IPS DF 4.7 (cell line): ENCODE results near the gene CYP24A1.

Experiments used
- DNase-seq: peaks from one replicate; pipeline ENCODE4 v3.0.0-alpha.2; 2013; ENCODE audit warnings: low spot score; ENCODE audit errors: extremely low read depth

Gene CYP24A1

GRCh38 chr20:54156981-54157835 lies 16.6 kb downstream of the CYP24A1 start:
- no peak for DNase-seq

- no peak for DNase-seq
These were observed 17.3 kb downstream of the CYP24A1 start for GRCh38 chr20:54156522-54156921.

DNA sequence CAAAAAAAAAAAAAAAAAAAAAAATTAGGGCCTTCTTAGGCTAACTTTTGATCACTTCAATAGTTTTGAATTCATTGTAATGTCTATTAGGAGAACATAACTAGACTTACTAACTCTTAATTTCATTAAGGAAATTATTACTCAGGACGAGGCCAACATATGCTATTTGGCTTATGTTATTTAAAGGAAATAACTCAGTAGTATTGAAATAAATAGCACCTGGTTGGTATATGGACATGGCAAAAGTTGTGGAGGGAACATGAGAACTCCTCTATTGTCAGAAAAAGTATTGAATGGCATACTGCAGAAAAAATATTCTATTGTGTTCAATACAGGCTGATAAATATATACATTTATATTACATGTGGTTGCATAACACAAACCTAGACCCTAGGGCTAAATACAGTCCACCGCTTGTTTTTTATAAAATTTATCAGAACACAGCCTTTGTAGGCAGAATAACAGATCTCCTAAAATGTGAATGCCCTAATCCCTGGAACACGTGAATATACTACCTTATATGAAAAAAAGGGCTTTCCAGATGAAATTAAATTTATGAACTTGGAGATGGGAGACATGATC lies 18.0 kb downstream of the CYP24A1 start:
- no peak for DNase-seq

DNA sequence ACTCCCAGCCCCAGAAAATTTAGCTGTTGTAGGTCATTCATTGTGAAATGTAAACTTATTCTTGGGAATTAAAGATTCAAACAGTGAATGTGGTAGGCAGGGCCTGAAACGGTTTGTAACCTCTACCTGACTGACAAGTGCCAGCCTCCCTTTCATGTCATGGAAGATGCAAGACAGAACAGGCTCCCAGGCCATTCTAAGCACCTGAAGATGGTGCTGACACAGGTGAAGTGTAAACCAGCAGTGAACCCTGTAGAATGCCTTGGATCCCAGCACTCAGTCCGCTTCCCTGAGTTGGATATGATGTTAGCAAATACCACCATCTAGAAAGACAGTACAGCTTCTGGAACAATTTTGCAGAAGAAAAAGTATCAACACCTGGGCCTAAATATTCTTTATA lies 19.3 kb downstream of the CYP24A1 start:
- no peak for DNase-seq

GRCh38 chr20:54153847-54154246 lies 19.9 kb downstream of the CYP24A1 start:
- no peak for DNase-seq

GRCh38 chr20:54153041-54153327 lies 20.8 kb downstream of the CYP24A1 start:
- DNase-seq = no peak

- no peak for DNase-seq
These were observed 21.4 kb downstream of the CYP24A1 start for GRCh38 chr20:54152227-54153040.

- DNase-seq = no peak
These were observed 22.1 kb downstream of the CYP24A1 start for GRCh38 chr20:54151511-54152226.

DNA sequence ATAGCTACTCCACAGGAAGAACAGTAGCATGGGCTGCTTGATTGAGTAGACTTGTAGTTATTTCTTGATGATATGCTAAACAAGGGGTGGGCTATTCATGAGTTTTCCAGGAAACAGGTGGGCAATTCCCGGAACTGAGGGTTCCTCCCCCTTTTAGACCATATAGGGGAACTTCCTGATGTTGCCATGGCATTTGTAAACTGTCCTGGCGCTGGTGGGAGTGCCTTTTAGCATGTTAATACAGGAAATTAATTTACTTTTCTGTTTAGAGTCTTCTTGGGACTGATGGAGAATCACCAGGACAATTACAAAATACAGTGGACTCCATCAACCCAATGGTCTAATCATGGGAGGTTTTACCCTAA lies 22.7 kb downstream of the CYP24A1 start:
- no peak for DNase-seq

DNA sequence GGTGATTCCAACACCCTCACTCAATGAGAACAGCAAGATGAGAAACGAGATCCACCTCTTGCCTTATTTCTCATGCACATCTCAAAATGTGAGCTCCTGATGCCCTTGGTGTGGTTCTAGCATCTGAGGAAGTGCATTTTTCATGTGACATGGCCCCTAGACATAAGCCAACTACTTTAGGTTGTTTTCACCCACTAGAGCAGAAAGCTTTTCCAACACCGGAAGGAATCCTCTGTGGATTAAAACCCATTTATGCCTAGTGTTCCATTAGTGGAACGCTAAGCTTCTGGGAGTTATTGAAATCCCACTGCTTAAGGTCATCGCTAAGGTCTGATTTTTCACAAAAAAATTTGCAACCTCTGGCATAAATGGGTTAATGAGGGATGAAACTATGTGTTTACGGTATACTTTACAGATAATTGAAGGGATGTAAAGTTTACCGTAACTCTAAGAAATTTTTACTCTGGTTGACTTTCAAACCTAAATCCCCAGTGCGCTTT lies 24.0 kb downstream of the CYP24A1 start:
- no peak for DNase-seq

- no peak for DNase-seq
These were observed 24.6 kb downstream of the CYP24A1 start for GRCh38 chr20:54148947-54149764.

- DNase-seq = no peak
These were observed 27.1 kb downstream of the CYP24A1 start for GRCh38 chr20:54146672-54147071.

- DNase-seq = no peak
These were observed 28.9 kb downstream of the CYP24A1 start for GRCh38 chr20:54144847-54145414.

- no peak for DNase-seq
These were observed 32.7 kb downstream of the CYP24A1 start for GRCh38 chr20:54140927-54141566.

GRCh38 chr20:54140486-54140885 lies 33.3 kb downstream of the CYP24A1 start:
- no peak for DNase-seq

DNA sequence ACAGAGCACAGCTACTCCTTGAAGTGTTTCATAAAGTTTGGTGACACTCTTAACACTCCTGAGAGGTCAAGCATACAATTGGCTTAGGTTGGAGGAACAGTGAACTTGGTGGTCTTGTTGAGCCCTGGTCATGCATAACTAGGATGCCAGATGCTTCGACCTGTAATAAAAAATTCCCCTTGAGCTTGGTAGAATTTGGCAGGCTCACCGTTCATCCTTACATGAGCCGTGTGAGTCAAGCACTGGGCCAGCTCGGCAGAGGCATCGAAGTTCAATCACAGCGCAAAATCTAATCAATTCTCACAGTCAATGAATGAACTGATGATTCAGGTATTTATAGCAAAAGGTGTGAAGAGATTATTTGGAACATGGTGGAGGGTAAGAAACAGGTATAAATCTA lies 33.7 kb downstream of the CYP24A1 start:
- DNase-seq = no peak

- DNase-seq = no peak
These were observed 34.6 kb downstream of the CYP24A1 start for GRCh38 chr20:54139188-54139587.

DNA sequence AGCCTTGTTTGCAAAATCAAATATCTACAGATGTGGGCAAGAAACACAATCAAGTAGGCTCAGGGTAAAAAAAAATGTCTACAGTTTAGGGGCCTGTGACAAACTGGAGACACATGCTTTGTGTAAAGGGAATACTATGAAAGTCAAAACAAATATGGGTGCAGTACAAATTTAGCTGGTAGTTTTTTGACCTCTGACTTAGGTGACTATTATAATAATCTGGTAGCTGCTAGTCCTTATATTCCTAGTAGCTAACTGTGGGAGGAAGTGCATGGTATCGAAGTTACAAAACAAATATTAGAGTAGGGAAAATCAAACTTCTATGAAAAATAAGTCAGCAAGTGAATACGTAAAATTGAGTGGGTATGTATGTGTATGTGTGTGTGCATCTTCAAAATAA lies 35.4 kb downstream of the CYP24A1 start:
- DNase-seq = no peak

- DNase-seq = no peak
These were observed 36.7 kb downstream of the CYP24A1 start for GRCh38 chr20:54137115-54137514.
